Osteoblast (primary cell): ENCODE measurements around the gene MYH7B. TPM values are rescaled to one million over a fixed set of nuclear protein-coding genes. Genes with fewer than 3 reads are reported as not detected.

ENCODE experiments used
- DNase-seq: peaks from one replicate; pipeline ENCODE4 v3.0.0; 2011; ENCODE audit warnings: low spot score, mixed read lengths; ENCODE audit not compliant: insufficient read length; ENCODE audit errors: missing footprints
- H2AFZ ChIP-seq: 2 replicates; pipeline ENCODE4 v1.6.0; 2011; ENCODE audit warnings: mild to moderate bottlenecking, low read length
- H3K27ac ChIP-seq: 2 replicates; pipeline ENCODE4 v1.5.1; 2011; ENCODE audit warnings: mild to moderate bottlenecking, low read depth, low read length, moderate library complexity
- H3K27me3 ChIP-seq: 2 replicates; pipeline ENCODE4 v1.6.0; 2012; ENCODE audit warnings: mild to moderate bottlenecking, control low read depth, inconsistent platforms, low read length, moderate library complexity; ENCODE audit not compliant: insufficient read depth
- H3K36me3 ChIP-seq: 2 replicates; pipeline ENCODE4 v1.5.1; 2011; ENCODE audit warnings: mild to moderate bottlenecking, low read length, control low read depth, moderate library complexity; ENCODE audit not compliant: insufficient read depth
- H3K4me1 ChIP-seq: 2 replicates; pipeline ENCODE4 v1.5.1; 2011; ENCODE audit warnings: mild to moderate bottlenecking, low read length, control low read depth, moderate library complexity; ENCODE audit not compliant: insufficient read depth
- H3K4me2 ChIP-seq: 2 replicates; pipeline ENCODE4 v1.6.0; 2011; ENCODE audit warnings: mild to moderate bottlenecking, low read length; ENCODE audit not compliant: insufficient read depth
- H3K4me3 ChIP-seq: fragments of 200-600 bp; sonication (generic); 3 replicates; pipeline ENCODE4 v1.5.1; 2012; ENCODE audit warnings: mild to moderate bottlenecking, low read length, inconsistent platforms; ENCODE audit not compliant: insufficient read depth
- H3K79me2 ChIP-seq: 2 replicates; pipeline ENCODE4 v1.6.0; 2012; ENCODE audit warnings: mild to moderate bottlenecking, low read length, control low read depth, inconsistent platforms; ENCODE audit not compliant: insufficient read depth
- H3K9me3 ChIP-seq: 2 replicates; pipeline ENCODE4 v1.5.1; 2011; ENCODE audit warnings: low read depth, low read length, control low read depth
- H4K20me1 ChIP-seq: 2 replicates; pipeline ENCODE4 v1.6.0; 2012; ENCODE audit warnings: mild to moderate bottlenecking, low read length, control low read depth; ENCODE audit not compliant: insufficient read depth
- total RNA-seq: library from RNA; depleted of rRNA; stranded (reverse); fragments of >200 nt; gene quantifications from 2 replicates; pipeline ENCODE4 v1.2.3, GENCODE V29; 2012
- TF ChIP-seq, protein P1 (sequence below): IDR thresholded peaks from 2 replicates; pipeline ENCODE4 v1.5.1; 2011; ENCODE audit warnings: mild to moderate bottlenecking, low read depth, low read length, moderate library complexity; ENCODE audit errors: extremely low read depth

Gene MYH7B
- total RNA-seq, 1 donor = 0.36 TPM

DNA sequence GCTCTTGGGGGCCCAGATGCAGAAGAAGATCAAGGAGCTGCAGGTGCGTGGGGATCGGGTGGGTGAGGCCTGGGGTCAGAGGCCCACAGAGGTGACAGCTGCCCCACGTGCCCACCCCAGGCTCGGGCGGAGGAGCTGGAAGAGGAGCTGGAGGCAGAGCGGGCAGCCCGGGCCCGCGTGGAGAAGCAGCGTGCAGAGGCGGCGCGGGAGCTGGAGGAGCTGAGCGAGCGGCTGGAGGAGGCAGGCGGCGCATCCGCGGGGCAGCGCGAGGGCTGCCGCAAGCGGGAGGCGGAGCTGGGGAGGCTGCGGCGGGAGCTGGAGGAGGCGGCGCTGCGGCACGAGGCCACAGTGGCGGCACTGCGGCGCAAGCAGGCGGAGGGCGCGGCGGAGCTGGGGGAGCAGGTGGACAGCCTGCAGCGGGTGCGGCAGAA is 41.5 kb downstream of the MYH7B start:
- Histone ChIP-seq H3K36me3 (peaks cover 49% of the 10 kb centered on the region), H3K79me2 (no peaks in the 10 kb centered on the region), H3K27ac (no peak overlapping the region), H3K4me2 (no peak overlapping the region), H3K27me3 (no peaks in the 10 kb centered on the region), H3K4me1 (no peaks in the 10 kb centered on the region), H4K20me1 (peaks cover 12% of the 10 kb centered on the region), H3K9me3 (no peaks in the 10 kb centered on the region), H2AFZ (no peak overlapping the region), H3K4me3 (no peak overlapping the region)
- TF ChIP-seq, protein P1, sequence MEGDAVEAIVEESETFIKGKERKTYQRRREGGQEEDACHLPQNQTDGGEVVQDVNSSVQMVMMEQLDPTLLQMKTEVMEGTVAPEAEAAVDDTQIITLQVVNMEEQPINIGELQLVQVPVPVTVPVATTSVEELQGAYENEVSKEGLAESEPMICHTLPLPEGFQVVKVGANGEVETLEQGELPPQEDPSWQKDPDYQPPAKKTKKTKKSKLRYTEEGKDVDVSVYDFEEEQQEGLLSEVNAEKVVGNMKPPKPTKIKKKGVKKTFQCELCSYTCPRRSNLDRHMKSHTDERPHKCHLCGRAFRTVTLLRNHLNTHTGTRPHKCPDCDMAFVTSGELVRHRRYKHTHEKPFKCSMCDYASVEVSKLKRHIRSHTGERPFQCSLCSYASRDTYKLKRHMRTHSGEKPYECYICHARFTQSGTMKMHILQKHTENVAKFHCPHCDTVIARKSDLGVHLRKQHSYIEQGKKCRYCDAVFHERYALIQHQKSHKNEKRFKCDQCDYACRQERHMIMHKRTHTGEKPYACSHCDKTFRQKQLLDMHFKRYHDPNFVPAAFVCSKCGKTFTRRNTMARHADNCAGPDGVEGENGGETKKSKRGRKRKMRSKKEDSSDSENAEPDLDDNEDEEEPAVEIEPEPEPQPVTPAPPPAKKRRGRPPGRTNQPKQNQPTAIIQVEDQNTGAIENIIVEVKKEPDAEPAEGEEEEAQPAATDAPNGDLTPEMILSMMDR = no peak
- peak; percentile 78 for DNase-seq

- no peak overlapping the region for H3K4me2 ChIP-seq
- TF ChIP-seq, protein P1 = no peak
- H3K27ac ChIP-seq = no peak overlapping the region
- no peak overlapping the region for H3K4me3 ChIP-seq
- H4K20me1 ChIP-seq = peaks cover 18% of the 10 kb centered on the region
- no peaks in the 10 kb centered on the region for H3K79me2 ChIP-seq
- H2AFZ ChIP-seq = no peak overlapping the region
- peak; percentile 91 for DNase-seq
- no peaks in the 10 kb centered on the region for H3K9me3 ChIP-seq
- H3K4me1 ChIP-seq = no peaks in the 10 kb centered on the region
- peaks cover 55% of the 10 kb centered on the region for H3K36me3 ChIP-seq
- H3K27me3 ChIP-seq = no peaks in the 10 kb centered on the region
Observed at GRCh38 chr20:34997774-34998173, 42.1 kb downstream of the MYH7B start.

DNA sequence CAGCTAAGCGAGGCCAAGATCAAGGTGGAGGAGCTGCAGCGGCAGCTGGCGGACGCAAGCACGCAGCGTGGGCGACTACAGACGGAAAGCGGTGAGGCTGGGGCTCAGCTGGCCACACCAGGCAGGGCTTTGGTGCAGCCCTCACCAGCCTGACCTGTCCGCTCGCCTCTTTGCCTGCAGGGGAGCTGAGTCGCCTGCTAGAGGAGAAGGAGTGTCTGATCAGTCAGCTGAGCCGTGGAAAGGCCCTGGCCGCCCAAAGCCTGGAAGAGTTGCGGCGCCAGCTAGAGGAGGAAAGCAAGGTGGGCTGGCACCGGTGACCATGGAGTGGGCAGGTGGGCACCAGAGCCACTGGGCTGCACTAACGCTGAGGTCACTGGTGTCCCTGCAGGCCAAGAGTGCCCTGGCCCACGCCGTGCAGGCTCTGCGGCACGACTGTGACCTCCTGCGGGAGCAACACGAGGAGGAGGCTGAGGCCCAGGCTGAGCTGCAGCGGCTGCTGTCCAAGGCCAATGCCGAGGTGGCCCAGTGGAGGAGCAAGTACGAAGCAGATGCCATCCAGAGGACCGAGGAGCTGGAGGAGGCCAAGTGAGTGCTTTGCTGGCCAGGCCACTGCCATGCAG is 42.8 kb downstream of the MYH7B start:
- no peak overlapping the region for H3K27ac ChIP-seq

GRCh38 chr20:34999021-34999451 is 43.4 kb downstream of the MYH7B start:
- H4K20me1 ChIP-seq = peaks cover 20% of the 10 kb centered on the region
- H3K36me3 ChIP-seq = peaks cover 60% of the 10 kb centered on the region
- no peaks in the 10 kb centered on the region for H3K4me1 ChIP-seq
- H3K4me3 ChIP-seq = no peak overlapping the region
- no peak overlapping the region for H2AFZ ChIP-seq
- TF ChIP-seq, protein P1 = no peak
- H3K79me2 ChIP-seq = no peaks in the 10 kb centered on the region
- H3K27ac ChIP-seq = no peak overlapping the region
- DNase-seq = peak; percentile 61
- H3K4me2 ChIP-seq = no peak overlapping the region
- no peaks in the 10 kb centered on the region for H3K27me3 ChIP-seq
- no peaks in the 10 kb centered on the region for H3K9me3 ChIP-seq

More for the DNA sequence above, 42.8 kb downstream of the MYH7B start:
- no peak overlapping the region for H3K4me3 ChIP-seq
- peak; percentile 87 for DNase-seq
- H4K20me1 ChIP-seq = peaks cover 20% of the 10 kb centered on the region
- no peaks in the 10 kb centered on the region for H3K9me3 ChIP-seq
- H3K27me3 ChIP-seq = no peaks in the 10 kb centered on the region
- TF ChIP-seq, protein P1 = no peak
- H3K4me2 ChIP-seq = no peak overlapping the region
- H2AFZ ChIP-seq = no peak overlapping the region
- no peaks in the 10 kb centered on the region for H3K4me1 ChIP-seq
- peaks cover 59% of the 10 kb centered on the region for H3K36me3 ChIP-seq
- H3K79me2 ChIP-seq = no peaks in the 10 kb centered on the region
